HG02840 (cell line): ENCODE results near the gene C1orf159.

Experiments
- ATAC-seq: cut with Tn5 transposase; IDR thresholded peaks from one replicate; pipeline ENCODE4 v1.9.1; 2021; ENCODE audit warnings: mild to moderate bottlenecking, moderate library complexity, moderate number of reproducible peaks; ENCODE audit not compliant: unreplicated experiment, low FRiP score

Gene C1orf159

DNA sequence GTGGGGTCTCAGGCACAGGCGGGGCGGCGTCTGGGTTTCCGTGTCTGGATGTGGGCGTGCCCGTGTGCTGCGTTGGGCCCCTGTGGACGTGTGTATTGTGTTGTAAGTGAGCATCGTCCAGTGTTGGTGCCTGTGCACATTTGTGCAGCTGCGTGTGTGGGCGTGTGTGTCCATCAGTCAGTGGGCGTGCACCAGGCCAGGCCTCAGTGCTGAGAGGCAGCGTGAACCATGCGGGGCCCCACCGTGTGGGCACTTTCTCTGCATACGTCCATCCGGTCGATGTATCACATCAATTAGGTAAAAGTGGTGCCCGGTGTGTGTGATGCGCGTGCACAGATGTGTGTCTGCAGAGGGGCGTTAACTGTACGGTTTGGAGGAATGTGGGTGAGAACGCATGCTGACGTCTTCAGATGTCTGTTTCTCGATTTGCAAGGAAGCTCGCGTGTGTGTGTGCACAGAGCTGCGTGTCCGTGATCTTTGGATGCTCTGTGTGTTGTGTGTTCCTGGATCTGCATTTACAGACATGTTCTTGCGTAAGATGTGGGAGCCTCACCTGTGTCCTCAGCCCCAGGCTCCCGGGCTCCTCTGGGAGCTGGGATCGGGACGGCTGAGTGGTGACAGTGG is 71.3 kb downstream of the C1orf159 start:
- no peak for ATAC-seq

GRCh38 chr1:1043921-1044320 is 72.0 kb downstream of the C1orf159 start:
- ATAC-seq, result no peak

DNA sequence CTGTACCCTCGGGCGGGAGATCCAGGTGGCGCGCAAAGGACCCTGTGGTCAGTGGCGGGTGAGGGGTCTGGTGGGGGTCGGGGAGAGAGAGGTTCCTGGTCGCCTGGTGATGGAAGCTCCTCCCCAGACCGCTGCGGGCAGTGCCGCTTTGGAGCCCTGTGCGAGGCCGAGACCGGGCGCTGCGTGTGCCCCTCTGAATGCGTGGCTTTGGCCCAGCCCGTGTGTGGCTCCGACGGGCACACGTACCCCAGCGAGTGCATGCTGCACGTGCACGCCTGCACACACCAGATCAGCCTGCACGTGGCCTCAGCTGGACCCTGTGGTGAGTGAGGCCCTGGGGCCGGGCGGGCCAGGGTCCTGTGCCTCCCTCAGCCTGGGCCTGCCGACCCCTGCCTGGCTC is 72.5 kb downstream of the C1orf159 start:
- ATAC-seq, result no peak

DNA sequence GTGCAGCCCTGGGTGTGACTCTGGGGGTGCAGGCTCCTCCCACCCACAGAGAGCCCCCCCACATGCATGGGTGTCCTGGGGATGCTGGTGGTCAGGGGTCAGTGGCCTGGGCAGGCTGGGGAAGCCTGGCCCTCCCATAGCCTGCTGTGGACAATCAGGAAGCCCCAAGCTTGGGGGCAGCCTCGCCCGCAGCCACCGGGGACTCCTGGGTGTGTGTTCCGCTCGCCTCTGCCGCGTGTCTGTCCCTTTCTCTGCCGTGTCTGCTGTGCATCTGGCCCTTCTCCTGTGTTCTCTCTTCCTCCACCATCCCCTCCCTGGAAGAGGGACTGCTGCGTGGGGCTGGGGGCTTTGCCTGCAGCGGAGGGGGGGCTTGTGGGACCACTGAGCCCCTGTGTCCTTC is 73.1 kb downstream of the C1orf159 start:
- no peak for ATAC-seq

DNA sequence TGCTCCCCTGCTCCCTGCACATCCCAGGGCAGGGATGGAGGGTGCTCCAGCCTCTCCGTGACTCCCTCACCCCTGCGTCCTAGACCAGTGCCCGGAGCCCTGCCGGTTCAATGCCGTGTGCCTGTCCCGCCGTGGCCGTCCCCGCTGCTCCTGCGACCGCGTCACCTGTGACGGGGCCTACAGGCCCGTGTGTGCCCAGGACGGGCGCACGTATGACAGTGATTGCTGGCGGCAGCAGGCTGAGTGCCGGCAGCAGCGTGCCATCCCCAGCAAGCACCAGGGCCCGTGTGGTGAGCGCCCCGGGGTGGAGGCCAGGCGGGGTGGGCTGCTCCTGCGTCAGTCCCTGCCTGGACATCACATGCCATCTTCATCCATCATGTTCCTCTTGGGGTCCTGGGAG is 74.0 kb downstream of the C1orf159 start:
- no peak for ATAC-seq

- ATAC-seq, result no peak
Observed at GRCh38 chr1:1041092-1041523, 74.8 kb downstream of the C1orf159 start.

DNA sequence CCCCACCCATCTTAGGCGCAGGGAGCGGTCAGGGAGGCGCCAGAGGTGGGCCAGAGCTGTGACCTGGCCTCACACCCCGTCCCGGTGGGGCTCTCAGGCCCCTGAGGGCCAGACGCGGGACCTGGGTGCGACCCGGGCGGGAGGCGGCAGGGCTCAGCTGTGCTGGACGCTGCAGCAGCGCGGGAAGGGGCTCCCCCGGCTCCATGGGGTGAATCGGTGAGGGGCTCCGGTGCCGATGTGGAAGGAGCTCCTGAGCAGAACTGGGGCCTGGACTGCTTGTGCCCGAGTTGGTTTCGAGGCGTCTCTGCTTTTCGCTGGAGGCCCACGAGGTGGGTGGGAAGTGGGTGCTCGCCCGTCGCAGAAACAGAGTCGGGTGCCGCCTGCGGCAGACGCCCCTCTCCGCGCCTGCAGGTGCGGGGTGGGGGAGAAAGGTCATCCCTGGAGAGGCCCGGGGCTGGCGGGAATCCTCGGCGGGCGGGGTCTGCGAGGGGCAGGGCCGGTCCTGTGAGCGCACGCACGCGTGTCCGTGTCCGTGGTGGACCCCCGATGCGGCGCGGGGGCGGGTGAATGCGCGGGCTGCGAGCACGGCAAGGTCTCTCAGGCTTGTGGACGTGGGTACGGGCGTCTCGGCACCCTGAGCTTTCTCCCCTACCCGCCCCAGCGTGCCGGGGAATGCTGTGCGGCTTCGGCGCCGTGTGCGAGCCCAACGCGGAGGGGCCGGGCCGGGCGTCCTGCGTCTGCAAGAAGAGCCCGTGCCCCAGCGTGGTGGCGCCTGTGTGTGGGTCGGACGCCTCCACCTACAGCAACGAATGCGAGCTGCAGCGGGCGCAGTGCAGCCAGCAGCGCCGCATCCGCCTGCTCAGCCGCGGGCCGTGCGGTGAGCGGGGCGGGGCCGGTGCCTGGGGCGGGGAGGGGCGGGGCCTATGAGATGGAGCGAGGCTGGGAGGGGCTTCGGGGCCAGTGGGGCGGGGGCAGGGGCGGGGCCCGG is 75.6 kb downstream of the C1orf159 start:
- ATAC-seq, result no peak

- ATAC-seq, result no peak
Observed at GRCh38 chr1:1039145-1039910, 76.6 kb downstream of the C1orf159 start.

GRCh38 chr1:1038694-1039093 is 77.2 kb downstream of the C1orf159 start:
- ATAC-seq, result no peak

- no peak for ATAC-seq
Observed at GRCh38 chr1:1037366-1038327, 78.2 kb downstream of the C1orf159 start.

DNA sequence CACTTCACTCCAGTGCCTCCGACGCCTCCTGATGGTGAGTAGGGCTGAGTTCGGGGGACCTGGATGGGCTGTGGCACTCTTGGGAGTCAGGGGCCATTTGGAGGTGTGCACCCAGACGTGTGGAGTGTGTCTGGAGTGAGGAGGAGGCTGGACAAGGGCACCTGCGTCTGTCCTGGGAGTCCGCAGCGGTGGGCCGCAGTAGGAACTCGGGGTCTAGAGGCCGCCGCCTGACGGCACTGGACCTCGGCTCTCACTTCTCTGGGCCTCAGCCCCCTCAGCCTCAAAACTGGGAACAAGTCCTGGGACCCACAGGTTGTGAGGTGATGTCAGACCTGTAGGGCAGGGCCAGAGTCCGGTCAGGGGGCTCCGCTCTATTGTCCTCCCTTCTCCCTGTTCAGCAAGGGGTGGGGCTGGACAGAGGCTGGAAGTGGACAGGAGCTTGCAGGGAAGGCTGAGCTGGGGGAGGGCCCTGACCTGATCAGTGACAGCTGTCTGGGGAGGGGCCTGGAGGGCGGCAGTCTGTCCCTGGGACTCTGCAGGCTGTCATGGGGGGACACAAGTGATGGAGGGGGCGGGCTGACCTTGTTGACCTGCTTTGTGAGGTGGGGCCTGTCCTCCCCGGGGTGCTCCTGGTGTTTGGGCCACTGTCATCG is 80.5 kb downstream of the C1orf159 start:
- ATAC-seq, result no peak

GRCh38 chr1:1034439-1034781 is 81.5 kb downstream of the C1orf159 start:
- ATAC-seq, result no peak

DNA sequence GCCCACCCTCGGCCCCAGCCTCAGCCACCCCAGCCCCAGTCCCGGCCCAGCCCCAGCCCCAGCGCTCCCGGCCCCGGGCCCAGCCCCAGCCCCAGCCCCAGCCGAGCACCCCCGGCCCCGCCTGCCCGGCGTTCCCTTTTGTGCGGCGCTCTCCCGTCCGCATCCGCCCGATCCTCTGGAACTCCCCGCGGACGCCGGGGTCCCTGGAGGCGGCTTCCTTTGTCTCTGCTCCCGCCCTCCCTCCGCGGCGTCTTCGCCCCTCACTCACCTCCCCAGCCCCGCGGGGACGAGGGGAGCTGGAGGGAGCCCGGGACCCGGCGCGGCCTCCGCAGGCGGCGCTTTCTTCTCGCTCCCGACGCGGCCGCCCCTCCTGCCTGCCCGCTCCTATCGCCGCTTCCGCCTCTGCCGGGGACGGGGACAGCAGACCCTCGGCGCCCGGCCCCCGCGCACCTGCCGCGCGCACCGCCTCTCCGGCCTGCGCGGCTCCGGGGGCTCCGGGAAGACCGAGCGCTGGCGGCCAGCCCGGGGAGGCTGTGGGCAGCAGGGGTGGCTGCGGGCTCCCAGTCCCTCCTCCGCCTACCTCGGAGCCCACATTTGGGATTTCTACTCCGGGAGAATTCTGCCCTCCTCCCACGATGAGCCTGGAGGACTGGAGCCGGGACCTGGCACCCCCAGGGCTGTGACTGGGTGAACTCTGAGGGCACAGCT is 82.0 kb downstream of the C1orf159 start:
- no peak for ATAC-seq

- peak; percentile 81 for ATAC-seq
Observed at GRCh38 chr1:1033009-1033587, 82.8 kb downstream of the C1orf159 start.

DNA sequence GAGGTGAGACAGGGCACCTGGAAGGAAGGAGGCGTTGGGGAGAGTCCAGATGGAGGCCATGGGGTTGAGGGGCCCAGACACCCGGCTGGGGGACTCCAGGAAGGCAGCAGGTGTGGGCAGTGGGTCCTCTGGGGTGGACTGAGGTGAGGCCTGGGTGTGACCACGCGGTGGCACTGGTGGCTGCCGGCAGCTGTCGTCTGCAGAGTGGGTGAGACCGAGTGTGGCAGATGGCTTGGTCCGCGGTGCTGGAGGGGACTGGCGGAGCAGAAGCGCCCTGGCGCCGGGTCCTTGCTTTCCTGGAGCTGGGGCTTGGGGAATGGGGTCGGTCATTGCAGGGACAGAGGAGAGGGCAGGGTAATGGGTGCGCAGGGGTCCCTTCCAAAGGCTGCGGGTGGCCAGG is 83.5 kb downstream of the C1orf159 start:
- ATAC-seq, result no peak
